Naive thymus-derived CD4-positive, alpha-beta T cell (primary cell): Measurements from ENCODE around the gene DCK. TPM values are rescaled to one million over a fixed set of nuclear protein-coding genes. Genes with fewer than 3 reads are reported as not detected.

Experiments used
- ATAC-seq: fragments of 150-1000 bp; cut with Tn5 transposase; 2 replicates; pipeline ENCODE4 v1.10.0; 2021; ENCODE audit warnings: mild to moderate bottlenecking, moderate library complexity
- CTCF ChIA-PET: fragments of 350-600 bp; sonication (Branson Sonifier 250); formaldehyde crosslinking; loops from one replicate; lab custom pipeline; 2021; ENCODE audit warnings: antibody characterized with exemption; lab: Charles Lee
- POLR2A ChIA-PET: fragments of 350-600 bp; sonication (Branson Sonifier 250); formaldehyde crosslinking; loops from one replicate; lab custom pipeline; 2021; ENCODE audit warnings: antibody characterized with exemption, inconsistent platforms; lab: Charles Lee
- DNase-seq, 9 donors: peaks; one replicate each; pipeline versions ENCODE4 v3.0.0 to v3.0.0-alpha.2; 2020 to 2022; ENCODE audit warnings: mixed read lengths in 1 of 9
- H3K27ac ChIP-seq: one replicate; pipeline ENCODE4 v1.7.0; 2013; ENCODE audit warnings: mild to moderate bottlenecking, low read depth, low read length, moderate library complexity
- H3K27me3 ChIP-seq, 2 donors: one replicate each; pipeline ENCODE4 v1.7.0; 2013; ENCODE audit warnings: low read length in 2 of 2, mild to moderate bottlenecking in 2 of 2, moderate library complexity in 2 of 2; ENCODE audit not compliant: control insufficient read depth in 2 of 2, insufficient read depth in 2 of 2
- H3K36me3 ChIP-seq, 3 experiments: 1 replicate in 2 of 3; 2 replicates in 1 of 3; pipeline ENCODE4 v1.7.0; 2013; ENCODE audit warnings: low read length in 3 of 3, mild to moderate bottlenecking in 3 of 3, moderate library complexity in 1 of 3; ENCODE audit not compliant: insufficient read depth in 3 of 3, control insufficient read depth in 2 of 3
- H3K4me1 ChIP-seq, 2 donors: one replicate each; pipeline ENCODE4 v1.7.0; 2013; ENCODE audit warnings: low read length in 2 of 2, mild to moderate bottlenecking in 2 of 2, moderate library complexity in 1 of 2; ENCODE audit not compliant: control insufficient read depth in 2 of 2, insufficient read depth in 2 of 2
- H3K4me3 ChIP-seq: 2 replicates; pipeline ENCODE4 v1.7.0; 2013; ENCODE audit warnings: mild to moderate bottlenecking, low read length
- H3K9me3 ChIP-seq, 3 experiments: 1 replicate in 2 of 3; 2 replicates in 1 of 3; pipeline ENCODE4 v1.7.0; 2013; ENCODE audit warnings: low read length in 3 of 3; ENCODE audit not compliant: control insufficient read depth in 2 of 3
- H3K27ac Mint-ChIP-seq, 9 donors: one replicate each; pipeline ENCODE4 v1.8.0; 2020 to 2022; ENCODE audit warnings: mixed read lengths in 9 of 9, mild to moderate bottlenecking in 8 of 9, moderate library complexity in 5 of 9, inconsistent platforms in 2 of 9
- H3K27me3 Mint-ChIP-seq, 5 donors: one replicate each; pipeline ENCODE4 v1.8.0; 2021 to 2022; ENCODE audit warnings: mixed read lengths in 5 of 5, mild to moderate bottlenecking in 1 of 5
- H3K36me3 Mint-ChIP-seq, 5 donors: one replicate each; pipeline ENCODE4 v1.8.0; 2020 to 2022; ENCODE audit warnings: mixed read lengths in 5 of 5, mild to moderate bottlenecking in 3 of 5, inconsistent platforms in 1 of 5
- H3K4me1 Mint-ChIP-seq, 7 donors: one replicate each; pipeline ENCODE4 v1.8.0; 2020 to 2022; ENCODE audit warnings: mixed read lengths in 7 of 7, mild to moderate bottlenecking in 3 of 7, inconsistent platforms in 1 of 7
- H3K4me3 Mint-ChIP-seq, 10 donors: one replicate each; pipeline ENCODE4 v1.8.0; 2020 to 2022; ENCODE audit warnings: mild to moderate bottlenecking in 10 of 10, mixed read lengths in 10 of 10, moderate library complexity in 6 of 10, inconsistent platforms in 2 of 10
- H3K9me3 Mint-ChIP-seq, 11 donors: one replicate each; pipeline ENCODE4 v1.8.0; 2020 to 2022; ENCODE audit warnings: mixed read lengths in 11 of 11, mild to moderate bottlenecking in 4 of 11, inconsistent platforms in 1 of 11, moderate library complexity in 1 of 11
- intact Hi-C, 2 donors: fragments of 100-400 bp; cut with micrococcal nuclease; formaldehyde crosslinking; loops; one replicate each; pipeline ENCODE4 v1.15.1; 2023
- polyA plus RNA-seq, 2 donors: library from polyadenylated mRNA; unstranded; fragments of 300-500 nt; fragmentation: Illumina TruSeq; gene quantifications; one replicate each; pipeline ENCODE4 v1.2.3, GENCODE V29; 2021
- total RNA-seq, 6 experiments: library from RNA in 5 of 6; stranded (reverse) in 5 of 6; gene quantifications; 1 replicate in 5 of 6; 2 replicates in 1 of 6; pipeline ENCODE4 v1.2.3 and lab custom pipeline; 2021 to 2026

The DCK gene
- total and polyA plus RNA-seq, 7 experiments from 2014 or later: 19.8 to 86.1 (median 50.6) TPM

DNA sequence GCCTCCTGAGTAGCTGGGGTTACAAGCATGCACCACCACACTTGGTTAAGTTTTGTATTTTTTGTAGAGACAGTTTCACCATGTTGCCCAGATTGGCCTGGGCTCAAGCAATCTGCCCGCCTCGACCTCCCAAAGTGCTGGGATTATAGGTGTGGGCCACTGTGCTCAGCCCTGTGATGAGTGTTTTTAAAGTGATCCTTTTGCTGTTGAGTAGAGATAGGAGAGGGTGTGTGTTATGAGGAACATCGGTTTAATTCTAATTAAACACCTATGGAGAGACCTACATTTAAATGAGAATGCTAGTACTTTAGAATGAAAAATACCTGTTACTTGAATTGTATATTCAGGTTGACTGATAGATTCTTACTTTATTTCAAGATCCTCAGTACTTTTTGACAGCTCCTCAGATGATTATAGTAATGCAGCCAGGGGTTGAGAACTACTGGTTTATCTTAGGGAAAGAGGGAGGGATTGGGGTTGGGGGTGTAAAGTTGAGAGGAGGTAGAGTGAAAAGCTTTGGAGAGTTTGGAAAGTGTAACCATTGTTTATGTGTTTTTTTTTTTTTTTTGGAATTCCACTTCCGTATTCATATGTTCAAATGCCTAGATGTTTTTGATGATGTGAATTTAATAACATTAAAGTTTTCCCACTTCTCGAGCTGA lies 36.8 kb upstream of the DCK start:
- Mint-ChIP-seq H3K9me3 (no peaks in the 10 kb centered on the region), H3K36me3 (peaks cover 0 to 12% (median 4%) of the 10 kb centered on the region in 5 donors), H3K27me3 (no peaks in the 10 kb centered on the region), H3K4me3 (no peak overlapping the region), H3K27ac (peak overlapping the region in 2 of 9 donors; percentile 3), H3K4me1 (peaks cover 5 to 18% (median 7%) of the 10 kb centered on the region in 7 donors)
- ChIA-PET CTCF (interaction anchor here (1.2 kb wide), 1 partner anchor 305 kb away, joined by 3 read pairs; no protein-coding TSS in a partner anchor), POLR2A (no interaction called here)
- intact Hi-C loops: loop anchor here in 1 of 2 donors (10.0 kb wide), 1 partner anchor 52 kb away; the partner anchor contains the start of gene MOB1B
- no peak overlapping the region for H3K27ac ChIP-seq
- no peaks in the 10 kb centered on the region for H3K27me3 ChIP-seq
- H3K36me3 ChIP-seq: peaks cover 0 to 7% (median 0%) of the 10 kb centered on the region in 3 experiments
- no peak overlapping the region for H3K4me3 ChIP-seq
- no peaks in the 10 kb centered on the region for H3K9me3 ChIP-seq
- ATAC-seq (no peak), DNase-seq (no peak)
- no peaks in the 10 kb centered on the region for H3K4me1 ChIP-seq

DNA sequence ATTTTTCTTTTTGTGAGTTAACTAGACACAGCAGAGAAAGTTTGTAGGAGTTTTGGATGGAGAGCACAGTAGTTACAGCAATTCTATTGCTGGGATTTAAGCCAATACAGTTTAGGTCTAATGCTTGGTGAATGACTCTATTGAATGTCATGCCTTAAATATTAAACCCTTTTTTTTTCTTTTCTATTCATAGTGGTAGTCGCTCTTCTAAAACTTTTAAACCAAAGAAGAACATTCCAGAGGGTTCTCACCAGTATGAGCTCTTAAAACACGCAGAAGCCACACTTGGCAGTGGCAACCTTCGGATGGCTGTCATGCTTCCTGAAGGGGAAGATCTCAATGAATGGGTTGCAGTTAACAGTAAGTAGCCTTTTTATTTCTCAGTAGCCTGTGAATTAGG lies 34.8 kb upstream of the DCK start:
- ATAC-seq (no peak), DNase-seq (no peak)
- intact Hi-C loops: loop anchor here in 1 of 2 donors (10.0 kb wide), 1 partner anchor 54 kb away; the partner anchor contains the start of gene MOB1B
- Histone ChIP-seq H3K27me3 (no peaks in the 10 kb centered on the region), H3K4me1 (no peaks in the 10 kb centered on the region), H3K9me3 (no peaks in the 10 kb centered on the region), H3K4me3 (no peak overlapping the region), H3K27ac (no peak overlapping the region), H3K36me3 (peaks cover 0 to 7% (median 0%) of the 10 kb centered on the region in 3 experiments)
- CTCF ChIA-PET: no interaction called here
- no peaks in the 10 kb centered on the region for H3K27me3 Mint-ChIP-seq
- H3K27ac Mint-ChIP-seq: no peak overlapping the region
- H3K4me1 Mint-ChIP-seq: peaks cover 0 to 11% (median 5%) of the 10 kb centered on the region in 7 donors
- POLR2A ChIA-PET: no interaction called here
- H3K4me3 Mint-ChIP-seq: no peak overlapping the region
- H3K9me3 Mint-ChIP-seq: no peaks in the 10 kb centered on the region
- H3K36me3 Mint-ChIP-seq: peaks cover 0 to 18% (median 4%) of the 10 kb centered on the region in 5 donors

DNA sequence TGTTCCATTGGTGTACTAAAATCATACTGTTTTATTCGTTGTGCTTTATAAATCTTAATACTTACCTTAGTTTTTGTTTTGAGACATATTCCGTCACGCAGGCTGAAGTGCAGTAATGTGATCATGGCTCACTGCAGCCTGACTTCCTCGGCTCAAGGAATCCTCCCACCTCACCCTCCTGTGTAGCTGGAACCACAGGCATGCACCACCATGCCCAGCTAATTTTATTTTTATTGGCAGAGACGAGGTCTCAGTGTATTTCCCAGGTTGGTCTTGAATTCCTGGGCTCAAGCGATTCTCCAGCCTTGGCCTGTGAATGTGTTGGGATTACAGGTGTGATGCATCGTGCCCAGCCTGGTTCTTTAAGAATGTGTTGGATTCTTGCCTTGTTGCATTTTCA lies 24.4 kb upstream of the DCK start:
- no peaks in the 10 kb centered on the region for H3K36me3 ChIP-seq
- H3K9me3 Mint-ChIP-seq: no peaks in the 10 kb centered on the region
- no peaks in the 10 kb centered on the region for H3K4me1 ChIP-seq
- peaks cover 11 to 32% (median 19%) of the 10 kb centered on the region in 7 donors for H3K4me1 Mint-ChIP-seq
- peaks cover 0 to 15% (median 0%) of the 10 kb centered on the region in 5 donors for H3K36me3 Mint-ChIP-seq
- no peak overlapping the region for H3K4me3 Mint-ChIP-seq
- no peaks in the 10 kb centered on the region for H3K27me3 Mint-ChIP-seq
- H3K27ac Mint-ChIP-seq: peak overlapping the region in 4 of 9 donors; percentile 22 to 75 (median 42)
- POLR2A ChIA-PET: no interaction called here
- H3K27me3 ChIP-seq: no peaks in the 10 kb centered on the region
- ATAC-seq (no peak), DNase-seq (no peak)
- CTCF ChIA-PET: no interaction called here
- no peaks in the 10 kb centered on the region for H3K9me3 ChIP-seq
- no peak overlapping the region for H3K27ac ChIP-seq
- intact Hi-C loops: no loop called here
- H3K4me3 ChIP-seq: no peak overlapping the region

DNA sequence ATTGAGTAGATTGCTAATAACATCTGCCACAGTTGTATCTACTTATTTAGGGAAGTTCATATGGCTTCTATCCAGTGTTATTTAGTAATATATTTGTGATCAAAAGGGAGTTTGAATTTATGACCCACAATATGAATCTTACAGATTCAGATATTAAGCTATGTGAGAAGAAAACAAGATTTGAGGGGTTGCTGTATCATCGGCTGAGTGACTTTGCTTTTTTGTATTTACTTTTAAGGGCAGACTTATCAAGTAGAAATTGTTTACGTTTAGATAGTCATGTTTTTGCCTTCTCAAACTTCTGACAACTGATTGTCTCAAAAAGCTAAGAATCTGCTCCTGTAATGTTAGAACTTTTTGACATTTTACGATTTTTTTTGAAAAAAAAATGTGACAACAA lies 17.2 kb upstream of the DCK start:
- no peaks in the 10 kb centered on the region for H3K36me3 ChIP-seq
- no peaks in the 10 kb centered on the region for H3K27me3 ChIP-seq
- Mint-ChIP-seq H3K9me3 (no peaks in the 10 kb centered on the region), H3K27ac (no peak overlapping the region), H3K4me1 (peaks cover under 1 to 8% (median 5%) of the 10 kb centered on the region in 7 donors), H3K36me3 (peaks cover 0 to 35% (median 13%) of the 10 kb centered on the region in 5 donors), H3K4me3 (no peak overlapping the region), H3K27me3 (no peaks in the 10 kb centered on the region)
- ChIA-PET POLR2A (interaction anchor here (0.6 kb wide), 1 partner anchor 26 kb away, joined by 3 read pairs; no protein-coding TSS in a partner anchor), CTCF (no interaction called here)
- intact Hi-C loops: no loop called here
- no peak overlapping the region for H3K4me3 ChIP-seq
- no peaks in the 10 kb centered on the region for H3K9me3 ChIP-seq
- no peak for DNase-seq
- H3K27ac ChIP-seq: no peak overlapping the region
- ATAC-seq: no peak
- H3K4me1 ChIP-seq: no peaks in the 10 kb centered on the region

DNA sequence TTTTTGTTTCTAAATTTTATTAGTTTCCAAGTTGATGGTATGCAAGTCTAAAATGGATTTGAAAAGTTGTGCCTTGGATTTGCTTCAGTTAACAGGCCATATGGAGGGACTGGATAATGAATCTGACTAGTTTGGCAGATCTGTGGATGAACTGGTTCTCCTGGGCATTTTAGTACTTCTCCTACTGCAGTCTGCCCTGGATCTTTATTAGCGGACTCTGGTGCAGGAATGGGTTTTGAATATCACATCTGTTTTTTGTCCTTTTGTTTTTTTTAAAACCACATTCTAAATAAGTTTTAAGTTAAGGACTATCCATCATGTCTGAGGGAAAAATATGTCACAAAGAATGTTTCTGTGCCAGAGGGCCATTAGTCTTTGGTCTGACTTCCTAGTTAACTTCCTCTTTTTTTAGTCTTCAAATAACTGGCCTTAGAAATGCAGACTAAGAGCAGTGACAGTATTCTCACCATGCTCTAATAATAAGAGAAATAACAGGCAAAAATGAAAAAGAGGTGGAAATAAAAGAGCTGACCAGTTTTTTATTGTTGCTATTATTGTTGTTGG lies 13.9 kb upstream of the DCK start:
- Mint-ChIP-seq H3K27ac (peak overlapping the region in 1 of 9 donors; percentile 17), H3K4me1 (peaks cover 0 to 2% (median 0%) of the 10 kb centered on the region in 7 donors), H3K9me3 (no peaks in the 10 kb centered on the region), H3K36me3 (peaks cover 0 to 30% (median 9%) of the 10 kb centered on the region in 5 donors), H3K4me3 (no peak overlapping the region), H3K27me3 (no peaks in the 10 kb centered on the region)
- CTCF ChIA-PET: no interaction called here
- DNase-seq (no peak), ATAC-seq (no peak)
- Histone ChIP-seq H3K9me3 (no peaks in the 10 kb centered on the region), H3K36me3 (no peaks in the 10 kb centered on the region), H3K4me1 (no peaks in the 10 kb centered on the region), H3K4me3 (no peak overlapping the region), H3K27me3 (no peaks in the 10 kb centered on the region), H3K27ac (no peak overlapping the region)
- POLR2A ChIA-PET: no interaction called here
- intact Hi-C loops: no loop called here

DNA sequence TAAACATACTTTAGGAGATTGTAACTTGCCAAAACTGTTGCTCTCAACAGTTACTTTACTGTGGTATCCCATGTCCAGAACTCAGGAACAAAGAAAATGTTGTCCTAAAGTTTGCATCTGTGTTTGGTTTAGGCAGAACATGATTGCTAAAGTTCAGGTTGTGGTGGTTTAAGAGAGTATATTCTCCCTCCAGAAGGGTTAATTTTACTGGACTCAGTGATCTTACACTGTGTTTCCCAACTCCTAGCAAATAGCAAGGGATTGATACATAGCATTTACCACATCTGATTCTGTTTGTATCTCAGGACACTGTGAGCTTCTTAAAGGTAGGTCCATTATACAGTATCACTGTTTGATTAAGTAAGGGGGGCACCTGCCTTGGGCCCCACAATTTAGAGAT lies 13.3 kb upstream of the DCK start:
- intact Hi-C loops: no loop called here
- Mint-ChIP-seq H3K4me3 (no peak overlapping the region), H3K27me3 (no peaks in the 10 kb centered on the region), H3K36me3 (peaks cover 0 to 26% (median 7%) of the 10 kb centered on the region in 5 donors), H3K27ac (no peak overlapping the region), H3K9me3 (no peaks in the 10 kb centered on the region), H3K4me1 (peaks cover 0 to 2% (median 0%) of the 10 kb centered on the region in 7 donors)
- CTCF ChIA-PET: no interaction called here
- no peaks in the 10 kb centered on the region for H3K4me1 ChIP-seq
- H3K9me3 ChIP-seq: no peaks in the 10 kb centered on the region
- no peaks in the 10 kb centered on the region for H3K36me3 ChIP-seq
- DNase-seq (no peak), ATAC-seq (no peak)
- no peak overlapping the region for H3K27ac ChIP-seq
- no peaks in the 10 kb centered on the region for H3K27me3 ChIP-seq
- no peak overlapping the region for H3K4me3 ChIP-seq
- POLR2A ChIA-PET: no interaction called here
